Measurements from ENCODE around the gene SMAD2. TPM values are rescaled to one million over a fixed set of nuclear protein-coding genes. Genes with fewer than 3 reads are reported as not detected.

SMAD2 gene
- total RNA-seq, 1 experiment from 2014 or later, result 97.0 TPM

DNA sequence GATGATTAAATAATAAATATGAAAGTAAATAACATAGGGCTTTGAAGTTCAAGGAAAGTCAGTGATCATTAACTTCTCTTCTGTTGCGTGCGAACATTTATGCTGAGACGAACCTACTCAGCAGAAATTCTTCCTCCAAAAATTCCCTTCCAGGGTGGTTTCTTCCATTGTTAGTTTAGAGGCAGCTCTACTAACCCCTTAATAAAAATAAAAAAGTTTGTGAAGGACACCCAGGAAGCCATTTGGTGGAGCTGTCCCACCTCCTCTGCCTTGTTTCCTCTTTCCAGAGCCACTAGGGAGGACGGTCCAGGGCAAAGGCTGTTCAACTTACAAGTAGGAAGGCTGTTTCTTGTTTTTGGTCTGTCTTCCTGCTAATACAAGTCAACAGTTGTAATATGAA lies 2.1 kb upstream of the SMAD2 start:
- Histone ChIP-seq H3K9me2 (ENCODE audit: insufficient read depth) (no peaks in the 10 kb centered on the region), H3K4me2 (no peak overlapping the region), H3K4me3 (no peak overlapping the region), H3K79me2 (ENCODE audit: low read depth) (peaks cover 25% of the 10 kb centered on the region), H3K36me3 (ENCODE audit: low read depth) (no peaks in the 10 kb centered on the region), H3K9me3 (ENCODE audit: insufficient read depth, low read depth) (no peaks in the 10 kb centered on the region), H3K27ac (no peak overlapping the region), H3K27me3 (ENCODE audit: insufficient read depth, low read depth) (no peaks in the 10 kb centered on the region), H4K20me1 (ENCODE audit: insufficient read depth) (no peaks in the 10 kb centered on the region; the same call in 1 of the 2 replicates), H2AFZ (no peak overlapping the region), H3F3A (ENCODE audit: insufficient read depth, low read depth) (peaks cover 15% of the 10 kb centered on the region), H3K4me1 (replicated peaks; ENCODE audit: insufficient read depth) (peaks cover 24% of the 10 kb centered on the region)
- DNase-seq, result no peak
- ChIA-PET CTCF (no interaction called here), POLR2A (ENCODE audit: unreplicated experiment) (interaction anchor here (0.9 kb wide), 1 partner anchor 76 kb away, joined by 6 read pairs; no protein-coding TSS in a partner anchor)
- BruUV-seq (replicated peaks), result no TSS peak
- TF ChIP-seq EZH2 (IDR thresholded peaks at IDR 0.05; ENCODE audit: low read depth), result no peak
- TF ChIP-seq, protein P1, sequence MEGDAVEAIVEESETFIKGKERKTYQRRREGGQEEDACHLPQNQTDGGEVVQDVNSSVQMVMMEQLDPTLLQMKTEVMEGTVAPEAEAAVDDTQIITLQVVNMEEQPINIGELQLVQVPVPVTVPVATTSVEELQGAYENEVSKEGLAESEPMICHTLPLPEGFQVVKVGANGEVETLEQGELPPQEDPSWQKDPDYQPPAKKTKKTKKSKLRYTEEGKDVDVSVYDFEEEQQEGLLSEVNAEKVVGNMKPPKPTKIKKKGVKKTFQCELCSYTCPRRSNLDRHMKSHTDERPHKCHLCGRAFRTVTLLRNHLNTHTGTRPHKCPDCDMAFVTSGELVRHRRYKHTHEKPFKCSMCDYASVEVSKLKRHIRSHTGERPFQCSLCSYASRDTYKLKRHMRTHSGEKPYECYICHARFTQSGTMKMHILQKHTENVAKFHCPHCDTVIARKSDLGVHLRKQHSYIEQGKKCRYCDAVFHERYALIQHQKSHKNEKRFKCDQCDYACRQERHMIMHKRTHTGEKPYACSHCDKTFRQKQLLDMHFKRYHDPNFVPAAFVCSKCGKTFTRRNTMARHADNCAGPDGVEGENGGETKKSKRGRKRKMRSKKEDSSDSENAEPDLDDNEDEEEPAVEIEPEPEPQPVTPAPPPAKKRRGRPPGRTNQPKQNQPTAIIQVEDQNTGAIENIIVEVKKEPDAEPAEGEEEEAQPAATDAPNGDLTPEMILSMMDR (conservative IDR thresholded peaks at IDR 0.05), result no peak
- intact Hi-C loops (cut with micrococcal nuclease; ENCODE audit: unreplicated experiment), result loop anchor here (5.0 kb wide), 1 partner anchor 160 kb away; no protein-coding TSS in a partner anchor

- Histone ChIP-seq H3K4me2 (peak overlapping the region; percentile 88), H3K27ac (peak overlapping the region; percentile 92), H3F3A (ENCODE audit: insufficient read depth, low read depth) (peaks cover 15% of the 10 kb centered on the region), H3K9me2 (ENCODE audit: insufficient read depth) (no peaks in the 10 kb centered on the region), H4K20me1 (ENCODE audit: insufficient read depth) (peaks cover 4% of the 10 kb centered on the region), H3K36me3 (ENCODE audit: low read depth) (no peaks in the 10 kb centered on the region), H3K9me3 (ENCODE audit: insufficient read depth, low read depth) (no peaks in the 10 kb centered on the region), H3K27me3 (ENCODE audit: insufficient read depth, low read depth) (no peaks in the 10 kb centered on the region), H2AFZ (no peak overlapping the region), H3K4me1 (replicated peaks; ENCODE audit: insufficient read depth) (peaks cover 24% of the 10 kb centered on the region), H3K79me2 (ENCODE audit: low read depth) (peaks cover 29% of the 10 kb centered on the region), H3K4me3 (peak overlapping the region; percentile 68; the same call in 1 of the 2 replicates)
- no TSS peak for BruUV-seq (replicated peaks)
- intact Hi-C loops (cut with micrococcal nuclease; ENCODE audit: unreplicated experiment), result loop anchor here (5.0 kb wide), 1 partner anchor 160 kb away; no protein-coding TSS in a partner anchor
- TF ChIP-seq, protein P1 (conservative IDR thresholded peaks at IDR 0.05), result no peak
- no peak for TF ChIP-seq EZH2 (IDR thresholded peaks at IDR 0.05; ENCODE audit: low read depth)
- ChIA-PET POLR2A (ENCODE audit: unreplicated experiment) (interaction anchor here (0.9 kb wide), 1 partner anchor 76 kb away, joined by 6 read pairs; no protein-coding TSS in a partner anchor), CTCF (no interaction called here)
- no peak for DNase-seq
Measured at GRCh38 chr18:47932190-47932589, 1.7 kb upstream of the SMAD2 start.

DNA sequence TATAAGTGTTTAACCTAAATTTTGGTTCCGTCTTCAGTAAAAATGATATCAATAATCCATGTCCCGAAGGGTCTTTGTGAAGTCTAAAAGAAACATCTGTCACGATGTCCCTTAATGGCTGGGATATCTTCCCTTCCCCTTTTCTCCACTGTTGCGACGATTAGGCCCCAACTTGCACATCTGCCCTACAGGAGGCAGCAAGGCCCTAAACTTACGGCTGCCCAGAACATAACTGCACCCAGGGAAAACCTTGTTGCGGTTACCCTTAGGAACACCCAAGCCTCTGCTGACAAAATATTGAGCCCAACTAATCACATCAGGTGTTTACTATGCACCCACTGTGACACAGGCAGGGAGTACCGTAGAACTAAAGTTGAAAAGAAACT lies 1.3 kb upstream of the SMAD2 start:
- Histone ChIP-seq H3K79me2 (ENCODE audit: low read depth) (peaks cover 34% of the 10 kb centered on the region), H3K27ac (peak overlapping the region; percentile 92), H3K4me3 (peak overlapping the region; percentile 68), H4K20me1 (ENCODE audit: insufficient read depth) (peaks cover 6% of the 10 kb centered on the region), H2AFZ (peak overlapping the region; percentile 75; the same call in 1 of the 2 replicates), H3K27me3 (ENCODE audit: insufficient read depth, low read depth) (no peaks in the 10 kb centered on the region), H3K4me2 (peak overlapping the region; percentile 88), H3K9me3 (ENCODE audit: insufficient read depth, low read depth) (no peaks in the 10 kb centered on the region), H3F3A (ENCODE audit: insufficient read depth, low read depth) (peaks cover 15% of the 10 kb centered on the region), H3K36me3 (ENCODE audit: low read depth) (no peaks in the 10 kb centered on the region), H3K4me1 (replicated peaks; ENCODE audit: insufficient read depth) (peaks cover 24% of the 10 kb centered on the region), H3K9me2 (ENCODE audit: insufficient read depth) (no peaks in the 10 kb centered on the region)
- BruUV-seq (replicated peaks), result no TSS peak
- ChIA-PET CTCF (no interaction called here), POLR2A (ENCODE audit: unreplicated experiment) (no interaction called here)
- peak; percentile 35 to 36 for DNase-seq
- intact Hi-C loops (cut with micrococcal nuclease; ENCODE audit: unreplicated experiment), result loop anchor here (1.0 to 5.0 kb wide), 4 partner anchors 71 to 521 kb away; no protein-coding TSS in a partner anchor
- TF ChIP-seq EZH2 (IDR thresholded peaks at IDR 0.05; ENCODE audit: low read depth), result no peak
- TF ChIP-seq, protein P1 (conservative IDR thresholded peaks at IDR 0.05), result no peak; the same call in 1 of the 2 replicates
